Endothelial cell of umbilical vein (primary cell): Measurements from ENCODE around the gene NCR1. TPM values are rescaled to one million over a fixed set of nuclear protein-coding genes. Genes with fewer than 3 reads are reported as not detected.

Experiments used
- BruUV-seq: library from RNA; stranded (reverse); fragments of 400-500 nt; replicated peaks from 2 replicates; lab custom pipeline; 2021; lab: Mats Ljungman, UMichigan
- CTCF ChIA-PET: fragments of 300-600, 350-600 bp; sonication (Branson Sonifier 250); formaldehyde crosslinking; loops from one replicate; lab custom pipeline; 2021; ENCODE audit warnings: antibody characterized with exemption, inconsistent platforms; lab: Charles Lee
- POLR2A ChIA-PET: fragments of 300-600, 350-600 bp; sonication (Branson Sonifier 250); formaldehyde crosslinking; loops from one replicate; lab custom pipeline; 2021; ENCODE audit warnings: antibody characterized with exemption, inconsistent platforms; lab: Charles Lee
- DNase-seq: peaks from one replicate; pipeline ENCODE4 v3.0.0-alpha.2; 2011; ENCODE audit warnings: low read depth, low spot score
- FAIRE-seq: peaks from 2 replicates; lab custom pipeline; 2011; peaks lifted over from hg19 to GRCh38; lab: Jason Lieb, UNC
- H2AFZ ChIP-seq: 2 replicates; pipeline ENCODE4 v1.6.0; 2012; ENCODE audit warnings: low read depth, low read length, control low read depth, inconsistent platforms
- H3K27ac ChIP-seq: 2 replicates; pipeline ENCODE4 v1.5.1; 2011; ENCODE audit warnings: low read depth, mild to moderate bottlenecking, control low read depth, low read length, moderate library complexity; ENCODE audit not compliant: insufficient read depth
- H3K27me3 ChIP-seq, 2 experiments: 2 replicates each; pipeline versions ENCODE4 v1.6.0 to v1.6.1; 2011; ENCODE audit warnings: low read length in 2 of 2, mixed read lengths in 1 of 2; ENCODE audit not compliant: control insufficient read depth in 2 of 2, insufficient read depth in 2 of 2
- H3K36me3 ChIP-seq, 2 experiments: 2 replicates in 1 of 2; 3 replicates in 1 of 2; pipeline ENCODE4 v1.5.1; 2011; ENCODE audit warnings: low read length in 2 of 2, mild to moderate bottlenecking in 1 of 2, moderate library complexity in 1 of 2; ENCODE audit not compliant: control insufficient read depth in 2 of 2, insufficient read depth in 2 of 2; ENCODE audit errors: extremely low read depth in 1 of 2
- H3K4me1 ChIP-seq: 3 replicates; pipeline ENCODE4 v1.5.1; 2011; ENCODE audit warnings: mild to moderate bottlenecking, low read length; ENCODE audit not compliant: control insufficient read depth, insufficient read depth; ENCODE audit errors: extremely low read depth
- H3K4me2 ChIP-seq: 2 replicates; pipeline ENCODE4 v1.6.1; 2011; ENCODE audit warnings: low read length, control low read depth, mixed read lengths; ENCODE audit not compliant: insufficient read depth
- H3K4me3 ChIP-seq, 3 experiments: fragments of 200-600 bp in 1 of 3; sonication (generic), shearing (Covaris generic) in 1 of 3; replicated peaks in 1 of 3; 2 replicates each; pipeline ENCODE4 v1.5.1; 2011 to 2016; ENCODE audit warnings: control low read depth in 3 of 3, low read length in 3 of 3, mild to moderate bottlenecking in 2 of 3, inconsistent platforms in 1 of 3, low read depth in 1 of 3, moderate library complexity in 1 of 3; ENCODE audit not compliant: insufficient read depth in 1 of 3
- H3K79me2 ChIP-seq: 2 replicates; pipeline ENCODE4 v1.6.0; 2012; ENCODE audit warnings: low read length, inconsistent platforms; ENCODE audit not compliant: control insufficient read depth, insufficient read depth
- H3K9ac ChIP-seq: replicated peaks from 2 replicates; pipeline ENCODE3; 2011; ENCODE audit warnings: low read length, control low read depth; ENCODE audit not compliant: insufficient read depth; ENCODE audit errors: extremely low read depth
- H3K9me1 ChIP-seq: replicated peaks from 3 replicates; pipeline ENCODE4 v1.6.0; 2011; ENCODE audit warnings: mild to moderate bottlenecking, low read length; ENCODE audit not compliant: control insufficient read depth, insufficient read depth; ENCODE audit errors: extremely low read depth
- H3K9me3 ChIP-seq: replicated peaks from 2 replicates; pipeline ENCODE4 v1.5.1; 2012; ENCODE audit warnings: low read length, inconsistent platforms; ENCODE audit not compliant: control insufficient read depth, insufficient read depth
- H4K20me1 ChIP-seq: replicated peaks from 2 replicates; pipeline ENCODE3; 2011; ENCODE audit warnings: mild to moderate bottlenecking, low read length; ENCODE audit not compliant: control insufficient read depth, insufficient read depth; ENCODE audit errors: extremely low read depth
- CTCF ChIP-seq, 2 donors: IDR thresholded peaks; 1 replicate in 1 of 2; 2 replicates in 1 of 2; pipeline ENCODE4 v1.5.1; 2011; ENCODE audit warnings: low read length in 2 of 2, mild to moderate bottlenecking in 2 of 2, moderate library complexity in 2 of 2, control low read depth in 1 of 2, inconsistent platforms in 1 of 2, low read depth in 1 of 2; ENCODE audit not compliant: insufficient read depth in 1 of 2; ENCODE audit errors: extremely low read depth in 1 of 2
- EZH2 ChIP-seq: IDR thresholded peaks from 2 replicates; pipeline ENCODE4 v1.6.1; 2012; ENCODE audit warnings: borderline replicate concordance, low read depth, mild to moderate bottlenecking, moderate library complexity, low read length, inconsistent platforms; ENCODE audit not compliant: severe bottlenecking
- FOS ChIP-seq: IDR thresholded peaks from 2 replicates; pipeline ENCODE4 v1.6.1; 2011; ENCODE audit warnings: mild to moderate bottlenecking, low read length, moderate library complexity, borderline replicate concordance; ENCODE audit not compliant: insufficient read depth
- GATA2 ChIP-seq: IDR thresholded peaks from 2 replicates; pipeline ENCODE4 v1.7.0; 2011; ENCODE audit warnings: low read depth, mild to moderate bottlenecking, moderate library complexity, mixed read lengths, low read length; ENCODE audit not compliant: insufficient read length, insufficient read depth
- JUN ChIP-seq: IDR thresholded peaks from 2 replicates; pipeline ENCODE4 v1.6.1; 2011; ENCODE audit warnings: borderline replicate concordance, low read depth; ENCODE audit not compliant: insufficient read length, insufficient read depth
- MAX ChIP-seq: IDR thresholded peaks from 2 replicates; pipeline ENCODE4 v1.6.1; 2011; ENCODE audit not compliant: insufficient read depth, insufficient read length
- MYC ChIP-seq: IDR thresholded peaks from one replicate; pipeline ENCODE4 v1.6.1; 2011; ENCODE audit warnings: mild to moderate bottlenecking, low read depth, low read length
- POLR2A ChIP-seq: IDR thresholded peaks from 2 replicates; pipeline ENCODE4 v1.6.1; 2012; ENCODE audit warnings: low read depth, mild to moderate bottlenecking, control low read depth, low read length
- POLR2AphosphoS5 ChIP-seq: IDR thresholded peaks from 2 replicates; pipeline ENCODE4 v1.6.1; 2012; ENCODE audit warnings: low read depth, mild to moderate bottlenecking, control low read depth, low read length, moderate library complexity; ENCODE audit not compliant: insufficient read depth
- dilution Hi-C: fragments of 300-500 bp; cut with MboI; formaldehyde crosslinking; loops from one replicate; pipeline ENCODE4 v1.15.0; 2019; ENCODE audit warnings: low sequenced_read_pairs; ENCODE audit not compliant: extremely low pct_ligation_motif_present
- intact Hi-C: fragments of 100-400 bp; cut with micrococcal nuclease; formaldehyde crosslinking; loops from one replicate; pipeline ENCODE4 v1.10.0; 2022
- polyA plus RNA-seq, 4 experiments: library from polyadenylated mRNA; depleted of rRNA in 3 of 4; stranded (reverse) in 3 of 4; unstranded in 1 of 4; fragments of >200 nt; gene quantifications; 2 replicates each; pipeline versions ENCODE4 v1.2.1 to v1.2.3, GENCODE V29; 2011 to 2012; ENCODE audit warnings: missing spikeins in 1 of 4
- total RNA-seq: library from RNA; stranded (reverse); gene quantifications from 2 replicates; pipeline ENCODE4 v1.2.3, GENCODE V29; 2021

NCR1 gene
- total and polyA plus RNA-seq, 2 donors (not counting 3 experiments of a cell fraction or from before 2014, with no cell fraction given), result 0.44 to 0.76 TPM

GRCh38 chr19:54916822-54917221, 10.9 kb downstream of the NCR1 start:
- Histone ChIP-seq H3K27me3 (no peaks in the 10 kb centered on the region), H2AFZ (no peak overlapping the region), H3K9me1 (no peaks in the 10 kb centered on the region), H3K36me3 (no peaks in the 10 kb centered on the region), H3K79me2 (no peaks in the 10 kb centered on the region), H3K27ac (no peak overlapping the region), H3K4me2 (no peak overlapping the region), H3K9ac (no peak overlapping the region), H4K20me1 (no peaks in the 10 kb centered on the region), H3K4me3 (no peak overlapping the region), H3K4me1 (no peaks in the 10 kb centered on the region), H3K9me3 (no peaks in the 10 kb centered on the region)
- DNase-seq (no peak), FAIRE-seq (no peak)
- dilution Hi-C loops (no loop called here), intact Hi-C loops (no loop called here)
- no peak for TF ChIP-seq POLR2AphosphoS5
- no peak for TF ChIP-seq EZH2
- TF ChIP-seq POLR2A, result no peak
- TF ChIP-seq CTCF (IDR thresholded peaks at IDR 0.05; ENCODE audit: extremely low read depth in 1 of 2, insufficient read depth in 1 of 2, low read depth in 1 of 2, low read length in 2 of 2), result no peak
- no peak for TF ChIP-seq MAX
- no peak for TF ChIP-seq JUN
- no peak for TF ChIP-seq MYC
- no peak for TF ChIP-seq GATA2
- no peak for TF ChIP-seq FOS
- ChIA-PET POLR2A (no interaction called here), CTCF (interaction anchor here (1.4 kb wide), 1 partner anchor 35 kb away, joined by 4 read pairs; no protein-coding TSS in a partner anchor)
- no TSS peak for BruUV-seq
